CD4-positive, alpha-beta memory T cell (primary cell): ENCODE measurements around the gene LRRC8E. TPM values are rescaled to one million over a fixed set of nuclear protein-coding genes. Genes with fewer than 3 reads are reported as not detected.

Source experiments
- CTCF ChIA-PET: fragments of 350-600 bp; sonication (Branson Sonifier 250); formaldehyde crosslinking; loops from one replicate; lab custom pipeline; 2021; ENCODE audit warnings: inconsistent platforms; ENCODE audit not compliant: partially characterized antibody; lab: Charles Lee
- POLR2A ChIA-PET: fragments of 350-600 bp; sonication (Branson Sonifier 250); formaldehyde crosslinking; loops from one replicate; lab custom pipeline; 2021; ENCODE audit not compliant: partially characterized antibody; lab: Charles Lee
- DNase-seq, 5 donors: peaks; one replicate each; pipeline versions ENCODE4 v3.0.0 to v3.0.0-alpha.2; 2020 to 2022; ENCODE audit warnings: mixed read lengths in 1 of 5
- H3K27ac ChIP-seq: one replicate; pipeline ENCODE4 v1.7.0; 2013; ENCODE audit warnings: low read depth, low read length
- H3K27me3 ChIP-seq: 2 replicates; pipeline ENCODE4 v1.7.0; 2013; ENCODE audit warnings: mild to moderate bottlenecking, low read length, moderate library complexity; ENCODE audit not compliant: insufficient read depth
- H3K36me3 ChIP-seq: 2 replicates; pipeline ENCODE4 v1.7.0; 2013; ENCODE audit warnings: mild to moderate bottlenecking, low read length, moderate library complexity; ENCODE audit not compliant: insufficient read depth
- H3K4me1 ChIP-seq: 2 replicates; pipeline ENCODE4 v1.7.0; 2013; ENCODE audit warnings: mild to moderate bottlenecking, low read length, moderate library complexity; ENCODE audit not compliant: insufficient read depth
- H3K4me3 ChIP-seq, 2 donors: one replicate each; pipeline ENCODE4 v1.7.0; 2013; ENCODE audit warnings: low read length in 2 of 2, mild to moderate bottlenecking in 1 of 2
- H3K9me3 ChIP-seq, 2 donors: one replicate each; pipeline ENCODE4 v1.7.0; 2013; ENCODE audit warnings: low read length in 2 of 2, control low read depth in 1 of 2; ENCODE audit not compliant: control insufficient read depth in 1 of 2
- H3K27ac Mint-ChIP-seq, 7 donors: one replicate each; pipeline ENCODE4 v1.8.0; 2020 to 2021; ENCODE audit warnings: mixed read lengths in 7 of 7, mild to moderate bottlenecking in 6 of 7, inconsistent platforms in 3 of 7, moderate library complexity in 3 of 7
- H3K27me3 Mint-ChIP-seq, 2 donors: one replicate each; pipeline ENCODE4 v1.8.0; 2020 to 2021; ENCODE audit warnings: mixed read lengths in 2 of 2
- H3K36me3 Mint-ChIP-seq, 2 donors: one replicate each; pipeline ENCODE4 v1.8.0; 2020 to 2021; ENCODE audit warnings: mixed read lengths in 2 of 2, inconsistent platforms in 1 of 2, mild to moderate bottlenecking in 1 of 2
- H3K4me1 Mint-ChIP-seq, 4 donors: one replicate each; pipeline ENCODE4 v1.8.0; 2020 to 2021; ENCODE audit warnings: mixed read lengths in 4 of 4, mild to moderate bottlenecking in 1 of 4
- H3K4me3 Mint-ChIP-seq, 8 donors: one replicate each; pipeline ENCODE4 v1.8.0; 2020 to 2021; ENCODE audit warnings: mixed read lengths in 8 of 8, mild to moderate bottlenecking in 7 of 8, moderate library complexity in 6 of 8, inconsistent platforms in 3 of 8
- H3K9me3 Mint-ChIP-seq, 8 donors: one replicate each; pipeline ENCODE4 v1.8.0; 2020 to 2021; ENCODE audit warnings: mixed read lengths in 8 of 8, mild to moderate bottlenecking in 5 of 8, inconsistent platforms in 3 of 8, moderate library complexity in 1 of 8
- intact Hi-C: fragments of 100-400 bp; cut with micrococcal nuclease; formaldehyde crosslinking; loops from one replicate; pipeline ENCODE4 v1.15.1; 2023
- polyA plus RNA-seq, 2 donors: library from polyadenylated mRNA; unstranded; fragments of 300-500 nt; fragmentation: Illumina TruSeq; gene quantifications; one replicate each; pipeline ENCODE4 v1.2.3, GENCODE V29; 2021
- total RNA-seq, 2 experiments: library from RNA; stranded (reverse); gene quantifications; one replicate each; pipeline ENCODE4 v1.2.3, GENCODE V29; 2021

Gene LRRC8E
- total and polyA plus RNA-seq, 4 experiments from 2014 or later = not detected

GRCh38 chr19:7941895-7942596 lies 53.7 kb downstream of the LRRC8E start:
- CTCF ChIA-PET = interaction anchor here (6.5 kb wide), 1 partner anchor 22 kb away, joined by 66 read pairs; the partner anchor contains the start of gene SNAPC2
- no peaks in the 10 kb centered on the region for H3K9me3 ChIP-seq

GRCh38 chr19:7942981-7943443 lies 54.7 kb downstream of the LRRC8E start:
- no peaks in the 10 kb centered on the region for H3K9me3 ChIP-seq
- CTCF ChIA-PET = interaction anchor here (0.6 to 6.5 kb wide), 17 partner anchors 9 to 377 kb away, joined by 3 to 66 read pairs (median 9); partner anchors contain the start of genes MAP2K7 and SNAPC2
- peak overlapping the region; percentile 58 to 71 for H3K4me3 ChIP-seq
- POLR2A ChIA-PET = interaction anchor here (0.7 to 3.4 kb wide), 18 partner anchors 8 to 1518 kb away, joined by 3 to 53 read pairs (median 6); partner anchors contain the start of genes ARHGEF18, CERS4, ELAVL1 and KHSRP
- no peaks in the 10 kb centered on the region for H3K27me3 ChIP-seq
- Mint-ChIP-seq H3K9me3 (no peaks in the 10 kb centered on the region), H3K4me3 (peak overlapping the region; percentile 86 to 94 (median 92)), H3K27ac (peak overlapping the region; percentile 88 to 98 (median 97)), H3K36me3 (peaks cover 7 to 13% of the 10 kb centered on the region in 2 donors), H3K27me3 (no peaks in the 10 kb centered on the region), H3K4me1 (peaks cover 11 to 45% (median 28%) of the 10 kb centered on the region in 4 donors)
- H3K4me1 ChIP-seq = peaks cover 16% of the 10 kb centered on the region
- DNase-seq = peak in 1 of 5 donors; percentile 63
- intact Hi-C loops = loop anchor here (1.0 to 10.0 kb wide), 6 partner anchors 14 to 266 kb away; partner anchors contain the start of genes CERS4, MAP2K7 and SNAPC2
- H3K36me3 ChIP-seq = peaks cover 9% of the 10 kb centered on the region
- peak overlapping the region; percentile 92 for H3K27ac ChIP-seq

More at GRCh38 chr19:7941895-7942596, 53.7 kb downstream of the LRRC8E start:
- H3K9me3 Mint-ChIP-seq = no peaks in the 10 kb centered on the region
- peaks cover 16% of the 10 kb centered on the region for H3K4me1 ChIP-seq
- H3K27me3 Mint-ChIP-seq = no peaks in the 10 kb centered on the region
- no peak for DNase-seq
- peaks cover 11 to 45% (median 28%) of the 10 kb centered on the region in 4 donors for H3K4me1 Mint-ChIP-seq
- no peak overlapping the region for H3K4me3 ChIP-seq
- no peaks in the 10 kb centered on the region for H3K27me3 ChIP-seq
- H3K36me3 ChIP-seq = peaks cover 9% of the 10 kb centered on the region
- H3K27ac ChIP-seq = no peak overlapping the region
- peak overlapping the region; percentile 15 to 92 (median 54) for H3K4me3 Mint-ChIP-seq
- peak overlapping the region in 4 of 7 donors; percentile 17 to 88 (median 70) for H3K27ac Mint-ChIP-seq
- POLR2A ChIA-PET = interaction anchor here (0.6 to 3.4 kb wide), 2 partner anchors 21 to 78 kb away, joined by 3 to 53 read pairs; partner anchors contain the start of gene SNAPC2
- peaks cover 11 to 16% of the 10 kb centered on the region in 2 donors for H3K36me3 Mint-ChIP-seq
- intact Hi-C loops = loop anchor here (10.0 kb wide), 1 partner anchor 213 kb away; no protein-coding TSS in a partner anchor

GRCh38 chr19:7943444-7944176 lies 55.3 kb downstream of the LRRC8E start, which contains the start of gene TIMM44:
Gene TIMM44, minus strand, starts transcription at chr19:7943666. Its CDS starts 15 bp downstream, at chr19:7943651.
- Histone ChIP-seq H3K4me3 (peak within 1 kb of the TSS; percentile 58 to 71), H3K27ac (peak within 1 kb of the TSS; percentile 92), H3K9me3 (no peaks in the 10 kb centered on the region), H3K36me3 (peaks cover 9% of the 10 kb centered on the region), H3K27me3 (no peaks in the 10 kb centered on the region), H3K4me1 (peaks cover 16% of the 10 kb centered on the region)
- H3K27me3 Mint-ChIP-seq = no peaks in the 10 kb centered on the region
- peak within 1 kb of the TSS; percentile 86 to 94 (median 92) for H3K4me3 Mint-ChIP-seq
- DNase-seq = peak; percentile 98 to 100 (median 99)
- peak within 1 kb of the TSS; percentile 88 to 98 (median 97) for H3K27ac Mint-ChIP-seq
- H3K4me1 Mint-ChIP-seq = peaks cover 11 to 45% (median 28%) of the 10 kb centered on the region in 4 donors
- intact Hi-C loops = loop anchor here (1.0 to 10.0 kb wide), 8 partner anchors 14 to 310 kb away; partner anchors contain the start of genes CERS4, MAP2K7 and SNAPC2
- H3K9me3 Mint-ChIP-seq = no peaks in the 10 kb centered on the region
- ChIA-PET POLR2A (interaction anchor here (0.7 to 3.4 kb wide), 25 partner anchors 8 to 1519 kb away, joined by 3 to 53 read pairs (median 5); partner anchors contain the start of genes ARHGEF18, CERS4, CTXN1 and ELAVL1), CTCF (interaction anchor here (0.6 to 6.5 kb wide), 23 partner anchors 8 to 470 kb away, joined by 3 to 66 read pairs (median 5); partner anchors contain the start of genes MAP2K7, MARCHF2 and SNAPC2)
- peaks cover 6 to 13% of the 10 kb centered on the region in 2 donors for H3K36me3 Mint-ChIP-seq

GRCh38 chr19:7944177-7944761 lies 56.0 kb downstream of the LRRC8E start:
- intact Hi-C loops = loop anchor here (1.0 to 10.0 kb wide), 3 partner anchors 58 to 309 kb away; no protein-coding TSS in a partner anchor
- CTCF ChIA-PET = interaction anchor here (0.6 to 6.5 kb wide), 25 partner anchors 8 to 469 kb away, joined by 3 to 66 read pairs (median 5); partner anchors contain the start of genes MAP2K7, MARCHF2 and SNAPC2
- Mint-ChIP-seq H3K27ac (peak overlapping the region; percentile 88 to 98 (median 97)), H3K4me1 (peaks cover 8 to 41% (median 24%) of the 10 kb centered on the region in 4 donors), H3K4me3 (peak overlapping the region; percentile 86 to 94 (median 92)), H3K36me3 (peaks cover 6 to 9% of the 10 kb centered on the region in 2 donors), H3K9me3 (no peaks in the 10 kb centered on the region), H3K27me3 (no peaks in the 10 kb centered on the region)
- POLR2A ChIA-PET = interaction anchor here (1.0 to 3.4 kb wide), 24 partner anchors 8 to 1520 kb away, joined by 3 to 53 read pairs (median 6); partner anchors contain the start of genes ARHGEF18, CERS4, CTXN1 and ELAVL1
- Histone ChIP-seq H3K36me3 (peaks cover 9% of the 10 kb centered on the region), H3K27ac (peak overlapping the region; percentile 92), H3K9me3 (no peaks in the 10 kb centered on the region), H3K4me1 (peaks cover 16% of the 10 kb centered on the region), H3K27me3 (no peaks in the 10 kb centered on the region), H3K4me3 (peak overlapping the region; percentile 19 to 71)
- peak; percentile 81 to 88 (median 82) for DNase-seq

GRCh38 chr19:7947939-7948338 lies 59.6 kb downstream of the LRRC8E start:
- H3K4me1 Mint-ChIP-seq = peaks cover 0 to 18% (median 8%) of the 10 kb centered on the region in 4 donors
- intact Hi-C loops = loop anchor here (10.0 kb wide), 1 partner anchor 207 kb away; no protein-coding TSS in a partner anchor
- ChIA-PET POLR2A (no interaction called here), CTCF (interaction anchor here (1.2 kb wide), 1 partner anchor 54 kb away, joined by 5 read pairs; no protein-coding TSS in a partner anchor)
- Histone ChIP-seq H3K27ac (no peak overlapping the region), H3K9me3 (no peaks in the 10 kb centered on the region), H3K27me3 (no peaks in the 10 kb centered on the region), H3K4me1 (peaks cover 2% of the 10 kb centered on the region), H3K4me3 (no peak overlapping the region), H3K36me3 (no peaks in the 10 kb centered on the region)
- no peak for DNase-seq
- no peak overlapping the region for H3K27ac Mint-ChIP-seq
- no peak overlapping the region for H3K4me3 Mint-ChIP-seq
- no peaks in the 10 kb centered on the region for H3K9me3 Mint-ChIP-seq
- peaks cover 0 to 3% of the 10 kb centered on the region in 2 donors for H3K36me3 Mint-ChIP-seq
- no peaks in the 10 kb centered on the region for H3K27me3 Mint-ChIP-seq
